ENCODE data around the gene GUCD1. TPM values are rescaled to one million over a fixed set of nuclear protein-coding genes. Genes with fewer than 3 reads are reported as not detected.

GUCD1 gene
- polyA plus RNA-seq, 1 donor (not counting 4 experiments of a cell fraction or from before 2014, with no cell fraction given): 43.0 TPM

- dilution Hi-C loops (cut with MboI; ENCODE audit: extremely low pct_ligation_motif_present, low sequenced_read_pairs): no loop called here
- no peak overlapping the region for H3K4me3 ChIP-seq (ENCODE audit: control insufficient read depth in 2 of 3, extremely low read depth in 1 of 3, insufficient read depth in 2 of 3, low read depth in 1 of 3, low read length in 3 of 3)
- no peaks in the 10 kb centered on the region for H3K36me3 ChIP-seq (ENCODE audit: control insufficient read depth in 2 of 2, extremely low read depth in 1 of 2, insufficient read depth in 2 of 2, low read length in 2 of 2)
- H3K79me2 ChIP-seq (ENCODE audit: control insufficient read depth, insufficient read depth, low read length): no peaks in the 10 kb centered on the region
- FAIRE-seq (no peak), DNase-seq (ENCODE audit: low read depth, low spot score) (no peak)
- no peak overlapping the region for H2AFZ ChIP-seq (ENCODE audit: control insufficient read depth, low read length)
- no peak overlapping the region for H3K27ac ChIP-seq (ENCODE audit: control insufficient read depth, insufficient read depth, low read length)
- H3K4me2 ChIP-seq (ENCODE audit: control insufficient read depth, extremely low read depth, insufficient read depth, low read depth, low read length): no peak overlapping the region
- no peaks in the 10 kb centered on the region for H4K20me1 ChIP-seq (ENCODE audit: control insufficient read depth, extremely low read depth, insufficient read depth, low read length)
- H3K9ac ChIP-seq (ENCODE audit: control insufficient read depth, extremely low read depth, insufficient read depth, low read length): no peak overlapping the region
- no peaks in the 10 kb centered on the region for H3K9me3 ChIP-seq (ENCODE audit: control insufficient read depth, low read depth, low read length)
- H3K9me1 ChIP-seq (ENCODE audit: control insufficient read depth, extremely low read depth, insufficient read depth, low read length): no peaks in the 10 kb centered on the region
- no peak for TF ChIP-seq EZH2 (IDR thresholded peaks at IDR 0.05; ENCODE audit: low read length)
- TF ChIP-seq, protein P1, sequence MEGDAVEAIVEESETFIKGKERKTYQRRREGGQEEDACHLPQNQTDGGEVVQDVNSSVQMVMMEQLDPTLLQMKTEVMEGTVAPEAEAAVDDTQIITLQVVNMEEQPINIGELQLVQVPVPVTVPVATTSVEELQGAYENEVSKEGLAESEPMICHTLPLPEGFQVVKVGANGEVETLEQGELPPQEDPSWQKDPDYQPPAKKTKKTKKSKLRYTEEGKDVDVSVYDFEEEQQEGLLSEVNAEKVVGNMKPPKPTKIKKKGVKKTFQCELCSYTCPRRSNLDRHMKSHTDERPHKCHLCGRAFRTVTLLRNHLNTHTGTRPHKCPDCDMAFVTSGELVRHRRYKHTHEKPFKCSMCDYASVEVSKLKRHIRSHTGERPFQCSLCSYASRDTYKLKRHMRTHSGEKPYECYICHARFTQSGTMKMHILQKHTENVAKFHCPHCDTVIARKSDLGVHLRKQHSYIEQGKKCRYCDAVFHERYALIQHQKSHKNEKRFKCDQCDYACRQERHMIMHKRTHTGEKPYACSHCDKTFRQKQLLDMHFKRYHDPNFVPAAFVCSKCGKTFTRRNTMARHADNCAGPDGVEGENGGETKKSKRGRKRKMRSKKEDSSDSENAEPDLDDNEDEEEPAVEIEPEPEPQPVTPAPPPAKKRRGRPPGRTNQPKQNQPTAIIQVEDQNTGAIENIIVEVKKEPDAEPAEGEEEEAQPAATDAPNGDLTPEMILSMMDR (optimal IDR thresholded peaks at IDR 0.05 in 1 of 3, IDR thresholded peaks at IDR 0.05 in 1 of 3, conservative IDR thresholded peaks at IDR 0.05 in 1 of 3; ENCODE audit: extremely low read depth in 1 of 3, insufficient read depth in 2 of 3, low read length in 3 of 3): no peak
- H3K27me3 ChIP-seq (ENCODE audit: control insufficient read depth, extremely low read depth, insufficient read depth, low read length): no peaks in the 10 kb centered on the region
- H3K4me1 ChIP-seq (ENCODE audit: control insufficient read depth, extremely low read depth, insufficient read depth, low read length): peaks cover 5% of the 10 kb centered on the region
Measured at GRCh38 chr22:24502541-24502940, 52.4 kb downstream of the GUCD1 start.

- Histone ChIP-seq H2AFZ (ENCODE audit: control insufficient read depth, low read length) (no peak overlapping the region), H3K4me3 (ENCODE audit: control insufficient read depth in 2 of 3, extremely low read depth in 1 of 3, insufficient read depth in 2 of 3, low read depth in 1 of 3, low read length in 3 of 3) (no peak overlapping the region), H3K27ac (ENCODE audit: control insufficient read depth, insufficient read depth, low read length) (no peak overlapping the region), H3K9me1 (ENCODE audit: control insufficient read depth, extremely low read depth, insufficient read depth, low read length) (no peaks in the 10 kb centered on the region), H3K36me3 (ENCODE audit: control insufficient read depth in 2 of 2, extremely low read depth in 1 of 2, insufficient read depth in 2 of 2, low read length in 2 of 2) (no peaks in the 10 kb centered on the region), H3K4me1 (ENCODE audit: control insufficient read depth, extremely low read depth, insufficient read depth, low read length) (peaks cover 5% of the 10 kb centered on the region), H3K4me2 (ENCODE audit: control insufficient read depth, extremely low read depth, insufficient read depth, low read depth, low read length) (no peak overlapping the region), H3K27me3 (ENCODE audit: control insufficient read depth, extremely low read depth, insufficient read depth, low read length) (no peaks in the 10 kb centered on the region), H3K9me3 (ENCODE audit: control insufficient read depth, low read depth, low read length) (no peaks in the 10 kb centered on the region), H3K9ac (ENCODE audit: control insufficient read depth, extremely low read depth, insufficient read depth, low read length) (no peak overlapping the region), H3K79me2 (ENCODE audit: control insufficient read depth, insufficient read depth, low read length) (no peaks in the 10 kb centered on the region), H4K20me1 (ENCODE audit: control insufficient read depth, extremely low read depth, insufficient read depth, low read length) (no peaks in the 10 kb centered on the region)
- no peak for DNase-seq (ENCODE audit: low read depth, low spot score)
- no peak for TF ChIP-seq EZH2 (IDR thresholded peaks at IDR 0.05; ENCODE audit: low read length)
- TF ChIP-seq, protein P1 (optimal IDR thresholded peaks at IDR 0.05 in 1 of 3, IDR thresholded peaks at IDR 0.05 in 1 of 3, conservative IDR thresholded peaks at IDR 0.05 in 1 of 3; ENCODE audit: extremely low read depth in 1 of 3, insufficient read depth in 2 of 3, low read length in 3 of 3): no peak
- dilution Hi-C loops (cut with MboI; ENCODE audit: extremely low pct_ligation_motif_present, low sequenced_read_pairs): no loop called here
- no peak for FAIRE-seq
Measured at GRCh38 chr22:24502034-24502433, 52.9 kb downstream of the GUCD1 start.
